ES-I3 (cell line): Measurements from ENCODE around the gene BEST4.
"Not testable (repeated sequence)": the region's sequence is repeated elsewhere in the genome, so short reads cannot be mapped to it uniquely, and the experiment has no call there.

ENCODE experiments used
- H3K36me3 ChIP-seq: 2 replicates; pipeline ENCODE4 v1.6.1; 2013; ENCODE audit warnings: mild to moderate bottlenecking, low read length, control low read depth, moderate library complexity; ENCODE audit not compliant: insufficient read depth
- H3K4me1 ChIP-seq: 2 replicates; pipeline ENCODE4 v1.6.1; 2013; ENCODE audit warnings: mild to moderate bottlenecking, control low read depth, low read length; ENCODE audit not compliant: insufficient read depth
- H3K9ac ChIP-seq: 2 replicates; pipeline ENCODE4 v1.6.1; 2013; ENCODE audit warnings: low read depth, mild to moderate bottlenecking, low read length, moderate library complexity
- H3K9me3 ChIP-seq: 2 replicates; pipeline ENCODE4 v1.6.1; 2013; ENCODE audit warnings: mild to moderate bottlenecking, low read length, moderate library complexity; ENCODE audit not compliant: control insufficient read depth, insufficient read depth

The BEST4 gene

DNA sequence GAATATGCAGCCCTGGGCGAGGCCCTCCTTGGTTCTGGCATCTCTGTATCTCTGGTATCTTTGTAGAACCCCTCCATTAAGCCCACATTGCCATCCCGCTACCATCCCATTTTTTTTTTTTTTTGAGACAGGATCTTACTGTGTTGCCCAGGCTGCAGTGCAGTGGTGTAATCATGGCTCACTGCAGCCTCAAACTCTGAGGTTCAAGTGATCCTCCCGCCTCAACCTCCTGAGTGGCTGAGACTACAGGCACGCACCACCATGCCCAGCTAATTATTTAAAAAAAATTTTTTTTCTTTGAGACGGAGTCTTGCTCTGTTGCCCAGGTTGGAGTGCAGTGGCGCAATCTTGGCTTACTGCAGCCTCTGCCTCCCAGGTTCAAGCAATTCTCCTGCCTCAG is 36.4 kb upstream of the BEST4 start:
- not testable (repeated sequence) for H3K36me3 ChIP-seq, H3K9ac ChIP-seq, H3K9me3 ChIP-seq
- peaks cover 10% of the 10 kb centered on the region; the same call in 1 of the 2 replicates for H3K4me1 ChIP-seq

DNA sequence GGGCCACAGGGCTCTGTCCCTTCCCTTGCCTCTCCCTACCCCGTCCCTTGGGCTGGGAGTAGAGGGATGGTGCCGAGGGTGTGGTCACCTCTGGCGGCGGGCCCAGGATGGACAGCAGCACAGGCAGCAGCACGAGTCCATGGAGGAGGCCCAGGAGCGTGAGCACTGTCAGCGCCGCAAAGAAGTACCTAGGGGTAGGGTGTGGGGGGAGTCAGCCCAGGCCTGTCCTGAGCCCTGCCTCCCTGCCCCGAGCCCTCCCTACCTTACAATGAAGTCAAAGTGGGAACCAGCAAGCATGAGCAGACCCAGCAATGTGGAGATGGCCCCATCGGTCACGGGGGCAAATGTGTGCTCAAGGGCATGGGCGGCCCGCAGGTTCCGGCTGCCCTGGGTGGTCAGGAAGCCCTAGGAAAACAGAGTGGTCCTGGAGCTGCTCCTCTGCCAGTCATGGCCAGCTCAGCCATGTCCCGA is 35.0 kb upstream of the BEST4 start:
- Histone ChIP-seq H3K9me3 (no peaks in the 10 kb centered on the region), H3K36me3 (no peaks in the 10 kb centered on the region), H3K9ac (no peak overlapping the region), H3K4me1 (peaks cover 10% of the 10 kb centered on the region; the same call in 1 of the 2 replicates)

DNA sequence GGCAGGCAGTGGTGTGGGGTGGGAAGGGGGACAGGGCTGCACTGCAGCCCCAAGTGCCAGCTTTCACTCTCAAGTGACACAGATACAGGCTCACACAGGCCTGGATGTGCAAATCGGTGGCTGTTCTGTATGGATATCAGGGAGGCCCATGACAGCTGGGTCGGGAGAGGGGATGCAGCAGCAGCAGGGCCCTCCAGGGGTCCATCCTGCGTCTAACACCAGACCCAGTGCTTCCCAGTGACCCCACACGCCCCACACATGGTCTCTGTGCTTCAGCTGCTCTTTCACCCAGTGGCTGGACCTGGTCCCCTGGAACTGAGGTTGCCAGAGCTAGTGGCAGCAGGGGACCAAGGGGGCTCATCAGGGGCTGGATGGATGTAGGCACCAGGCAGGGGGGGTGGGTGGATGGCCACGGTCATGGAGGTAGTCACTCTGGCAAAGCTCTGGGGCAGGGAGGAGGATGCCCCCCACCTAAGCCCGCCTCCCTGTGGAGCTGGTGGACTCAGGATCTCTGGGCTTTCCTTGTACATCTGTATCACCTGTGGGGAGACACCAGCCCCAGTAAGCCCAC is 34.2 kb upstream of the BEST4 start:
- H3K9ac ChIP-seq = no peak overlapping the region
- H3K4me1 ChIP-seq = peaks cover 10% of the 10 kb centered on the region; the same call in 1 of the 2 replicates
- H3K36me3 ChIP-seq = no peaks in the 10 kb centered on the region
- H3K9me3 ChIP-seq = no peaks in the 10 kb centered on the region

DNA sequence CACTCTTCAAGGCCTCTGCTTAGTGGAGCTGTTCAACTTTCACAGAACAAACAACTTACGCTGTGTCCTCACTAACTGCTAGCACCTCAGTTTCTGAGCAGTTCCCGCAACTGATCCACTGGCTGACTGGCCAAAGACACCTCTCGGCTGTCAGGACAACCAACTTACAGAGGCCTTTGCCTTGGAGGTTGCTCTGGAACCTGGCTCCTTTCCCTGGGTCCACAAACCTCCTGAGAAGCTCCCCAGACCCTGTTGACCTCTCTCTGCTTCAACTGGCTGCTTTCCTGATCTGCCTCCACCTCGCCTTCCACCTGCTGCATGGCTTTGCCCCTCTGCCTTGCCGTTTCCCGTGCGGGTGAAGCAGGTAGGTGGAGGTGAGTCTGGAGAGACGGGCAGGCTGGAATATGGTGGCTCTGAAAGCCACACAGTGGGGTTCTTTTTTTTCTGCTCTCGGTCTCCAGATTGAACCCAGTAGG is 33.3 kb upstream of the BEST4 start:
- Histone ChIP-seq H3K36me3 (no peaks in the 10 kb centered on the region), H3K9me3 (no peaks in the 10 kb centered on the region), H3K9ac (no peak overlapping the region), H3K4me1 (peaks cover 10% of the 10 kb centered on the region; the same call in 1 of the 2 replicates)

DNA sequence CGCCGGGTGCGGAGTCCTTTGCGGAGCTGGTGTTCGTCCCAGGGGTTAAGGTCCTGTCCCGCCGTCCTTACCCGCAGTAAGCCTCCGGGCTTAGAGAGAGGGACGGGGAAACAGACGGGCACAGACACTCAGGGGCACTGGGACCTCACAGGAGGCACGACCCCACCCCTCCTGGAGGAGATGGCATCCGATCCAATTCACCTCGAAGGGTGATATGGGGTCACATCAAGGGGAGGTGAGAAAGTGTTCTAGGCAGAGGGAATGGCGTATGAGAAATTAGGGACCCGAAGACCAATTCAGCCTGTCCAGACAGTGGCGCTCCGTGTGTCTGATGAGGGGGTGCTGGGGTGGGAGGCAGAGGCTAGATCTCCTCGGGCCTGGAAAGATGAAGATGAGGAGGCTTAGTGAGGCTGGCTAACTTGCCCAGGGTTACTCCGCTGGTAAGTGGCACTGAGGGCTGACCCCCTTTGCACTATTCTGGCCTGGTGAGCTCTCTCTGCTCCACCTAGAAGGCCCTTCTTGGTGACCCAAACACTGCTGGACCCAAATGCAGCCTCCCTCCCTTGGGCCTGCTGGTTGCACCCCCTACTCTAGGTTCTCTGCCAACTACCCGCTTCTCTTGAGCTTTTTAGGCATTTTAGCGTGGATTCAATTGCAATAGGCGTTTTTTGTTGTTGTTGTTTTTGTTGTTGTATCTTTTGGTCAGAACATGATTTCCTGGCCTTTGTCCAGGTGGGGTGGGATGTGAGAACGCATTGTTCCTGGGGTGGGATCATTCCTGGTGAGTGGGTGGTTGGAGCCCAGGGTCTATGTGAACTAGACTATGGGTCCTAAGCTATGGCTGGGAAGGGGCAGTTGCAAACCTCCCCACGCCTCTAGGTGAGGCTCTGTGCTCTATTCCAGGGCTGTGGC is 32.6 kb upstream of the BEST4 start:
- Histone ChIP-seq H3K9ac (peak overlapping the region; percentile 62), H3K9me3 (no peaks in the 10 kb centered on the region), H3K4me1 (peaks cover 10% of the 10 kb centered on the region; the same call in 1 of the 2 replicates), H3K36me3 (no peaks in the 10 kb centered on the region)

DNA sequence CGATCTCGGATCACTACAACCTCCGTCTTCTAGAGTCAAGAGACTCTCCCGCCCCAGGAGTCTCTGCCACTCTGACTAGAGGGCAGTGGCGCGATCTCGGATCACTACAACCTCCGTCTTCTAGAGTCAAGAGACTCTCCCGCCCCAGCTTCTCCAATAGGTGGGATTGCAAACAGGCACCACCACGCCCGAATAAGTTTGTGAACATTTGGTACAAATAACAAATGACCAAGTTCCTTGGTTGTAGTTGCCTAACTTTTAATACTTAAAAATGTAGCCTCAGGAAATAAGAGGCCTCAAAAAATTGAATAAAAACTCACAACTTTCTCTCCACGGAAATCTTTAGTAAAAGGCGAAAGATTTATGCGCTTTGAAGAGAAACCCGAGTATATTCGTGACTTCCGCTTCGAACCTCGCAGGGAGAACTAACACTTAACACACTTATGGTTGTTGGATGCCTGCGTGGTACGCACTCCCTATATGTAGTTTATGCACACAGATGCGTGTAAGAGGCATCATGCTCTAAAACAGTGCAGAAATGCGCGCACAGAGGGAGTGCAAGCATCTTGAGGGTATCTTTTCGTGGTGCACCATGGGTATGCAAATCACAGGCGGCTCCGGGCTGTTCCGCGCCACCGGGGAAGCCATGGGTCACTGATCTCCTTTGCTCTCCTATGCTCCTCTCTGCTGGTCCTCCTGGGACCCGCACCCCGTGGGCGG is 31.8 kb upstream of the BEST4 start:
- H3K36me3 ChIP-seq = 0 out of 2 replicates have a peak, but pooled peaks cover 3% of the 10 kb centered on the region
- no peaks in the 10 kb centered on the region for H3K9me3 ChIP-seq
- H3K9ac ChIP-seq = peak overlapping the region; percentile 62
- H3K4me1 ChIP-seq = peaks cover 10% of the 10 kb centered on the region; the same call in 1 of the 2 replicates

DNA sequence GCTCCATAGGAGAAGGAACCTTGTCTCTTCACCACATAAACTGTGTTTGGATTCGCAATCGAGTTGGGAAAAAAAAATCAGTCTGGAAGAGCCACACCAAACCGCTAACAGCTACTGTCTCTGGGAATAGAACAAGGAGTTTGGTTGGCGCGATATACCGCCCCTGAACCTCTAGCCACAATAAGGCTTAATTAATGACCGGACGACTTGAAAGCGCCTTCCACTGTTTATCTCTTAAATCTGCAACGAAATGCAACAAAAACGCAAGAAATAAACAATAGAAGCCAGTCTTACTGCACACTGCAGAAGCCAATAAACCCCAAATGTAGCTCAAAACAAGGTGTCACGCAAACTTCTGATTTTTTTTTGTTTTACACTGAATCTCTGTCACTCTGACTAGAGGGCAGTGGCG is 31.2 kb upstream of the BEST4 start:
- H3K9ac ChIP-seq = peak overlapping the region; percentile 62
- H3K4me1 ChIP-seq = peaks cover 10% of the 10 kb centered on the region; the same call in 1 of the 2 replicates
- no peaks in the 10 kb centered on the region for H3K9me3 ChIP-seq
- H3K36me3 ChIP-seq = 0 out of 2 replicates have a peak, but pooled peaks cover 3% of the 10 kb centered on the region

DNA sequence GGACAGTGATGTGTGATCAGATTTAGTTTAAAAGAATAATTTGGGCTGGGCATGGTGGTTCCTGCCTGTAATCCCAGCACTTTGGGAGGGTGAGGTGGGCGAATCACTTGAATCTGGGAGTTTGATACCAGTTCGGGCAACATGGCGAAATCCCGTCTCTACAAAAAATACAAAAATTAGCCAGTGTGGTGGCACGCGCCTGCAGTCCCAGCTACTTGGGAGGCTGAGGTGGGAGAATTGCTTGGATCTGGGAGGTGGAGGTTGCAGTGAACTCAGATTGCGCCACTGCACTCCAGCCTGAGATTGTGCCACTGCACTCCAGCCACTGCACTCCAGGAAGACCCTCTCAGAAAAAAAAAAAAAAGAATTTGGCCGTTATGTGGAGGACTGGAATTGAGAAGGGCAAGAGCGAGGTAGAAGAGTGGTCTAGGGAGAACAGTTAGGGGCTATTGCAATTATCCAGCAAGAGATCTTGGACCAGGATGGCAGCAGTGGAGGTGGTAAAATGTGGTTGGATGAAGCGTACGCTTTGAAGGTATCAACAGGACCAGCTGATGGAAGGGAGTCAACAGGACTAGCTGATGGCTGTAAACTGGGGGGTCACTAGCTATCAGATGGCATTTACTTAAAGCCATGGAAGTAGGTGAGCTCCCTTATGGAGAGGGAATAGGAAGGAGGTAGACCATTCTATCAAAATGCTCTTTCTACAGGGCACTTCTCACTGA is 30.0 kb upstream of the BEST4 start:
- 0 out of 2 replicates have a peak, but pooled peaks cover 3% of the 10 kb centered on the region for H3K36me3 ChIP-seq
- no peak overlapping the region for H3K9ac ChIP-seq
- peaks cover 10% of the 10 kb centered on the region; the same call in 1 of the 2 replicates for H3K4me1 ChIP-seq
- no peaks in the 10 kb centered on the region for H3K9me3 ChIP-seq

DNA sequence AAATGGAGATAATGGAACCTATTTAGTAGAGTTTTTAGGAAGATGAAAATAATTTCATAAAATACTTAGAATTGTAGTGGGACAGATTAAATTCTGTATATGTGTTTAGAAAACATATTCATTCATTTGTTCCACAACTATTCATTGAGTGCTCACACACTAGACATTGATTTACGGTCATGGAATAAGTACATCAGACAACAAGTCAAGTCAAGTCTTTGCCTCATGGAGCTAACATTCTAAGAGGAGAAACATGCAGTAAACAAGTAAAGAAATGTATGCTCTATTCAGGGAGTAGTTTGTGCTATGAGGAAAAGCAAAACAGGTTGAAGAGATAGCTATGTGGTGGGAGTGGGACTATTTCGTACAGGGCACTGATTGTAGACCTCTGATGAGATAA is 29.3 kb upstream of the BEST4 start:
- Histone ChIP-seq H3K36me3 (0 out of 2 replicates have a peak, but pooled peaks cover 3% of the 10 kb centered on the region), H3K9me3 (no peaks in the 10 kb centered on the region), H3K4me1 (peaks cover 10% of the 10 kb centered on the region; the same call in 1 of the 2 replicates), H3K9ac (no peak overlapping the region)

DNA sequence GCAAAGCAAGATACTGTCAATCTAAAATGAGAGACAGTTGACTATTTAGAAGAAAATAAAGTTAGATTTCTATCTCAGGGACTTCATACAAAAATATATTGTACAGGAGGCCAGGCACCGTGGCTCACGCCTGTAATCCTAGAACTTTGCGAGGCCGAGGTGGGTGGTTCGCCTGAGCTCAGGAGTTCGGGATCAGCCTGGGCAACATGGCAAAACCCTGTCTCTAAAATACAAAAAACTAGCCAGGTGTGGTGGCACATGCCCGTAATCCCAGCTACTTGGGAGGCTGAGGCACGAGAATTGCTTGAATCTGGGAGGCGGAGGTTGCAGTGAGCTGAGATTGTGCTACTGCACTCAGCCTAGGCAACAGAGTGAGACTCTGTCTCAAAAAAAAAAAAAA is 28.0 kb upstream of the BEST4 start:
- H3K9me3 ChIP-seq, H3K9ac ChIP-seq, H3K36me3 ChIP-seq: not testable (repeated sequence)
- H3K4me1 ChIP-seq = peaks cover 18% of the 10 kb centered on the region; the same call in 1 of the 2 replicates

DNA sequence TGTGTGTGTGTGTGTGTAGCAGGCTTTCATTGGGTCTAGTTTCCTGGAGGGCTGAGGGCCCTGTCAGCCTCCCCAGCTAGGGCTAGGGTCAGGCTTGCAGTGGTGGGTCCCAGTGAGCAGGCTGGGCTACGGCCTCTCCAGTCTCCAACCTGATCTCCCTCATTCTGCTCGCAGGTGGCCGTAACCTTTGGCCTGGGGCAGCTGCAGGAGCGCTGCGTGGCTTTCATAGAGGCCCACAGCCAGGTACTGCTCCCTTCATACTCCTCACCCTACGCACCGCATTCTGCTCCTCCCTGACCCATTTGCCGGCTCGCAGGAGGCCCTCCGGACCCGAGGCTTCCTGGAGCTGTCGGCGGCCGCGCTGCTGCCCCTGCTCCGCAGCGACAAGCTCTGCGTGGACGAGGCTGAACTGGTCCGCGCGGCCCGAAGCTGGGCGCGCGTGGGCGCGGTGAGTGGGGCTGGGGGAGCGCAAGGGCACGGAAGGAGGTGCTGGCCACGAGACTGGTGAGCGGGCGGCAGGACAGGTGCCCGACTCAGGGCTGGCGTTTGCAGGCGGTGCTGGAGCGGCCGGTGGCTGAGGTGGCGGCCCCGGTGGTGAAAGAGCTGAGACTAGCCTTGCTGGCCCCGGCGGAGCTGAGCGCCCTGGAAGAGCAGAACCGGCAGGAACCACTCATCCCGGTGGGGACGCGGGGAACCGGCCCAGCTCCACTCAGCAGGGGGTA is 25.0 kb upstream of the BEST4 start:
- H3K9ac ChIP-seq = peak overlapping the region; percentile 38; the same call in 1 of the 2 replicates
- peaks cover 29% of the 10 kb centered on the region for H3K4me1 ChIP-seq
- no peaks in the 10 kb centered on the region for H3K9me3 ChIP-seq
- H3K36me3 ChIP-seq = 0 out of 2 replicates have a peak, but pooled peaks cover 3% of the 10 kb centered on the region

DNA sequence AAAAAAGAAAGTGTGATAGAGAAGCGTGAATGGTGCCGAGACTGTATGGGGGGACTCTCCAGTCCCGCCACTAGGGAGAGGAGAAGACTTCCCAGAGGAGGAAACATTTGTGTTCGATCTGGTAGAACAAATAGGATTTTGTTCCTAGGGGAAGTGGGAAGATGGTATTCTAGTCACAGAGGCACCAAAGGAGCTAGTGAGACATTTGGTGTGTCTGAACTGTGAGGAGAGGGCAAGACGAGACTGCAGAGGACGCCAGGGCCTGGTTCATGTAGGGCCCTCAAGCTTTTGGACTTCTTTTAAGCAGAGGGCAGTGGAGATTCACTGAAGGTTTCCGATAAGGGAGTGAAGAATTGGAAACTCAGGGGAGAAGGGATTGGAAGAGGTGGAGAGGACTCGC is 23.3 kb upstream of the BEST4 start:
- Histone ChIP-seq H3K9me3 (no peaks in the 10 kb centered on the region), H3K9ac (no peak overlapping the region), H3K36me3 (0 out of 2 replicates have a peak, but pooled peaks cover 9% of the 10 kb centered on the region), H3K4me1 (peaks cover 44% of the 10 kb centered on the region)

DNA sequence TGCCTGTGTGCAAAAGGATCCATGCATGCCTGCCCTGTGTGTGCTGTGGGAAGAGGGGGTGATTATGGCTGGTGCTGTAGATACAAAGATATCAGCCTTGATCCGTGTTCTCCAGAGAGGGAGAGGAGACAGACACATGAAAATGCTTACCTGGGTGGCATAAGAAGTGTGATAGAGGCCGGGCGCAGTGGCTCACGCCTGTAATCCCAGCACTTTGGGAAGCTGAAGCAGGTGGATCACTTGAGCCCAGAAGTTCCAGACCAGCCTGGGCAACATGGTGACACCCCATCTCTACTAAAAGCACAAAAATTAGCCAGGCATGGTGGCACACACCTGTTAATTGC is 22.8 kb upstream of the BEST4 start:
- not testable (repeated sequence) for H3K9ac ChIP-seq, H3K9me3 ChIP-seq, H3K36me3 ChIP-seq
- H3K4me1 ChIP-seq = peaks cover 44% of the 10 kb centered on the region
